ENCODE results near the gene TEX52. TPM values are rescaled to one million over a fixed set of nuclear protein-coding genes. Genes with fewer than 3 reads are reported as not detected.
A peak's percentile ranks its signal among the peaks of the same experiment; 100 is the strongest.

The TEX52 gene
- total RNA-seq, 2 experiments from 2014 or later, result 0.16 TPM; not detected in 1

- H3K4me3 Mint-ChIP-seq, result no peak overlapping the region
- intact Hi-C loops (cut with DNase I, micrococcal nuclease), result no loop called here
- H3K27me3 Mint-ChIP-seq, result no peaks in the 10 kb centered on the region
- no peak overlapping the region for H3K27ac Mint-ChIP-seq
- peaks cover 30% of the 10 kb centered on the region for H3K36me3 Mint-ChIP-seq (ENCODE audit: low read depth)
- H3K9me3 Mint-ChIP-seq (ENCODE audit: low read depth), result no peaks in the 10 kb centered on the region
- ChIA-PET CTCF (interaction anchor here (0.7 kb wide), 1 partner anchor 27 kb away, joined by 3 read pairs; no protein-coding TSS in a partner anchor), POLR2A (interaction anchor here (0.5 kb wide), 1 partner anchor 14 kb away, joined by 4 read pairs; no protein-coding TSS in a partner anchor)
- ATAC-seq, result no peak
- H3K4me1 Mint-ChIP-seq, result no peaks in the 10 kb centered on the region
- DNase-seq, result no peak
Measured at GRCh38 chr12:2826721-2827515, 29.9 kb downstream of the TEX52 start.

- no peak overlapping the region for H3K4me3 Mint-ChIP-seq
- DNase-seq, result no peak
- no peaks in the 10 kb centered on the region for H3K9me3 Mint-ChIP-seq (ENCODE audit: low read depth)
- H3K4me1 Mint-ChIP-seq, result no peaks in the 10 kb centered on the region
- H3K27ac Mint-ChIP-seq, result no peak overlapping the region
- H3K36me3 Mint-ChIP-seq (ENCODE audit: low read depth), result peaks cover 34% of the 10 kb centered on the region
- intact Hi-C loops (cut with DNase I, micrococcal nuclease), result no loop called here
- CTCF ChIA-PET, result no interaction called here
- no peak for ATAC-seq
- POLR2A ChIA-PET, result no interaction called here
- H3K27me3 Mint-ChIP-seq, result no peaks in the 10 kb centered on the region
Measured at GRCh38 chr12:2826036-2826435, 30.8 kb downstream of the TEX52 start.

- no peaks in the 10 kb centered on the region for H3K9me3 Mint-ChIP-seq (ENCODE audit: low read depth)
- CTCF ChIA-PET, result interaction anchor here (1.2 kb wide), 1 partner anchor 142 kb away, joined by 3 read pairs; no protein-coding TSS in a partner anchor
- ATAC-seq (no peak), DNase-seq (no peak)
- intact Hi-C loops (cut with DNase I, micrococcal nuclease), result no loop called here
- no peaks in the 10 kb centered on the region for H3K27me3 Mint-ChIP-seq
- POLR2A ChIA-PET, result no interaction called here
- H3K4me3 Mint-ChIP-seq, result no peak overlapping the region
- H3K36me3 Mint-ChIP-seq (ENCODE audit: low read depth), result peaks cover 36% of the 10 kb centered on the region
- H3K4me1 Mint-ChIP-seq, result no peaks in the 10 kb centered on the region
- H3K27ac Mint-ChIP-seq, result no peak overlapping the region
Measured at GRCh38 chr12:2825132-2825531, 31.7 kb downstream of the TEX52 start.

- Mint-ChIP-seq H3K4me1 (no peaks in the 10 kb centered on the region), H3K9me3 (ENCODE audit: low read depth) (no peaks in the 10 kb centered on the region), H3K27ac (no peak overlapping the region), H3K4me3 (no peak overlapping the region), H3K27me3 (no peaks in the 10 kb centered on the region), H3K36me3 (ENCODE audit: low read depth) (peaks cover 38% of the 10 kb centered on the region)
- intact Hi-C loops (cut with DNase I, micrococcal nuclease), result no loop called here
- ATAC-seq (no peak), DNase-seq (no peak)
- POLR2A ChIA-PET, result no interaction called here
- CTCF ChIA-PET, result interaction anchor here (1.2 kb wide), 1 partner anchor 141 kb away, joined by 3 read pairs; no protein-coding TSS in a partner anchor
Measured at GRCh38 chr12:2824541-2824940, 32.3 kb downstream of the TEX52 start.

GRCh38 chr12:2823483-2823882, 33.4 kb downstream of the TEX52 start:
- H3K27ac Mint-ChIP-seq, result no peak overlapping the region
- ATAC-seq (no peak), DNase-seq (no peak)
- H3K9me3 Mint-ChIP-seq (ENCODE audit: low read depth), result no peaks in the 10 kb centered on the region
- no peaks in the 10 kb centered on the region for H3K27me3 Mint-ChIP-seq
- H3K36me3 Mint-ChIP-seq (ENCODE audit: low read depth), result peaks cover 38% of the 10 kb centered on the region
- POLR2A ChIA-PET, result no interaction called here
- no peak overlapping the region for H3K4me3 Mint-ChIP-seq
- CTCF ChIA-PET, result no interaction called here
- intact Hi-C loops (cut with DNase I, micrococcal nuclease), result no loop called here
- H3K4me1 Mint-ChIP-seq, result no peaks in the 10 kb centered on the region

- no peaks in the 10 kb centered on the region for H3K9me3 Mint-ChIP-seq (ENCODE audit: low read depth)
- no peak for DNase-seq
- ATAC-seq, result no peak
- H3K4me3 Mint-ChIP-seq, result no peak overlapping the region
- peaks cover 3% of the 10 kb centered on the region for H3K4me1 Mint-ChIP-seq
- peaks cover 46% of the 10 kb centered on the region for H3K36me3 Mint-ChIP-seq (ENCODE audit: low read depth)
- peak overlapping the region; percentile 4 for H3K27ac Mint-ChIP-seq
- no peaks in the 10 kb centered on the region for H3K27me3 Mint-ChIP-seq
- ChIA-PET CTCF (no interaction called here), POLR2A (no interaction called here)
- intact Hi-C loops (cut with DNase I, micrococcal nuclease), result no loop called here
Measured at GRCh38 chr12:2820432-2820831, 36.4 kb downstream of the TEX52 start.

- POLR2A ChIA-PET, result interaction anchor here (0.8 kb wide), 1 partner anchor 67 kb away, joined by 4 read pairs; no protein-coding TSS in a partner anchor
- Mint-ChIP-seq H3K4me3 (no peak overlapping the region), H3K9me3 (ENCODE audit: low read depth) (no peaks in the 10 kb centered on the region), H3K36me3 (ENCODE audit: low read depth) (peaks cover 47% of the 10 kb centered on the region), H3K27ac (no peak overlapping the region), H3K27me3 (no peaks in the 10 kb centered on the region), H3K4me1 (peaks cover 8% of the 10 kb centered on the region)
- no peak for ATAC-seq
- intact Hi-C loops (cut with DNase I, micrococcal nuclease), result no loop called here
- CTCF ChIA-PET, result interaction anchor here (0.7 kb wide), 1 partner anchor 16 kb away, joined by 3 read pairs; no protein-coding TSS in a partner anchor
- DNase-seq, result no peak
Measured at GRCh38 chr12:2819810-2820209, 37.0 kb downstream of the TEX52 start.

- CTCF ChIA-PET, result interaction anchor here (0.6 to 1.6 kb wide), 7 partner anchors 30 to 807 kb away, joined by 3 to 5 read pairs (median 3); no protein-coding TSS in a partner anchor
- H3K36me3 Mint-ChIP-seq (ENCODE audit: low read depth), result peaks cover 19% of the 10 kb centered on the region
- peak overlapping the region; percentile 92 for H3K4me3 Mint-ChIP-seq
- H3K27ac Mint-ChIP-seq, result peak overlapping the region; percentile 98
- DNase-seq (peak; percentile 77), ATAC-seq (peak; percentile 36)
- POLR2A ChIA-PET, result interaction anchor here (0.7 to 1.2 kb wide), 3 partner anchors 13 to 39 kb away, joined by 3 to 7 read pairs (median 4); no protein-coding TSS in a partner anchor
- H3K4me1 Mint-ChIP-seq, result peaks cover 26% of the 10 kb centered on the region
- H3K27me3 Mint-ChIP-seq, result no peaks in the 10 kb centered on the region
- intact Hi-C loops (cut with DNase I, micrococcal nuclease), result loop anchor here (1.0 to 5.0 kb wide), 8 partner anchors 55 to 1016 kb away; partner anchors contain the start of gene CRACR2A (in 1 of the 2)
- no peaks in the 10 kb centered on the region for H3K9me3 Mint-ChIP-seq (ENCODE audit: low read depth)
Measured at GRCh38 chr12:2813214-2814185, 43.3 kb downstream of the TEX52 start.

- POLR2A ChIA-PET, result interaction anchor here (0.7 kb wide), 1 partner anchor 14 kb away, joined by 4 read pairs; no protein-coding TSS in a partner anchor
- DNase-seq, result peak; percentile 98
- intact Hi-C loops (cut with DNase I, micrococcal nuclease), result loop anchor here (1.0 to 5.0 kb wide), 12 partner anchors 17 to 1015 kb away; partner anchors contain the start of genes FOXM1 (in 2 of the 2), RHNO1 (in 2 of the 2), TULP3 (in 2 of the 2) and CRACR2A (in 1 of the 2)
Measured at GRCh38 chr12:2812290-2813213, 44.3 kb downstream of the TEX52 start, which contains the start of gene ITFG2. TSS of gene ITFG2 (plus strand) at chr12:2812668. CDS start at chr12:2812761, 93 bp downstream.

GRCh38 chr12:2811801-2812200, 45.0 kb downstream of the TEX52 start:
- no peak for DNase-seq
- intact Hi-C loops (cut with DNase I, micrococcal nuclease), result loop anchor here (1.0 to 5.0 kb wide), 9 partner anchors 16 to 1014 kb away; partner anchors contain the start of genes FOXM1 (in 2 of the 2), RHNO1 (in 2 of the 2), TULP3 (in 2 of the 2) and CRACR2A (in 1 of the 2)
- ATAC-seq, result no peak
- H3K9me3 Mint-ChIP-seq (ENCODE audit: low read depth), result no peaks in the 10 kb centered on the region
- peak overlapping the region; percentile 56 for H3K27ac Mint-ChIP-seq
- H3K27me3 Mint-ChIP-seq, result no peaks in the 10 kb centered on the region
- peaks cover 18% of the 10 kb centered on the region for H3K36me3 Mint-ChIP-seq (ENCODE audit: low read depth)
- CTCF ChIA-PET, result interaction anchor here (0.7 kb wide), 1 partner anchor 348 kb away, joined by 4 read pairs; no protein-coding TSS in a partner anchor
- POLR2A ChIA-PET, result interaction anchor here (0.7 kb wide), 1 partner anchor 43 kb away, joined by 5 read pairs; no protein-coding TSS in a partner anchor
- H3K4me1 Mint-ChIP-seq, result peaks cover 26% of the 10 kb centered on the region
- peak overlapping the region; percentile 92 for H3K4me3 Mint-ChIP-seq

More at GRCh38 chr12:2812290-2813213, 44.3 kb downstream of the TEX52 start, which contains the start of gene ITFG2:
- peak; percentile 96 for ATAC-seq
- Mint-ChIP-seq H3K4me3 (peak within 1 kb of the TSS; percentile 92), H3K4me1 (peaks cover 26% of the 10 kb centered on the region), H3K9me3 (ENCODE audit: low read depth) (no peaks in the 10 kb centered on the region), H3K36me3 (ENCODE audit: low read depth) (peaks cover 17% of the 10 kb centered on the region), H3K27me3 (no peaks in the 10 kb centered on the region), H3K27ac (peak within 1 kb of the TSS; percentile 98)
- CTCF ChIA-PET, result interaction anchor here (0.6 to 0.9 kb wide), 4 partner anchors 77 to 806 kb away, joined by 3 to 4 read pairs (median 4); no protein-coding TSS in a partner anchor
